Right atrium auricular region (tissue), 2 donors: ENCODE data around the gene SERTM1. TPM values are rescaled to one million over a fixed set of nuclear protein-coding genes. Genes with fewer than 3 reads are reported as not detected.

Experiments used
- DNase-seq: peaks from one replicate; pipeline ENCODE4 v3.0.0-alpha.2; 2019; ENCODE audit warnings: low spot score
- H3K27ac ChIP-seq, 2 donors: fragments of 200-600 bp; sonication (generic); 1 replicate in 1 of 2; 2 replicates in 1 of 2; pipeline ENCODE4 v1.5.1; 2016 to 2019
- H3K27me3 ChIP-seq, 2 donors: fragments of 200-600 bp; sonication (generic); one replicate each; pipeline versions ENCODE4 v1.5.1 to v1.6.0; 2017 to 2019
- H3K36me3 ChIP-seq: fragments of 200-600 bp; sonication (generic); one replicate; pipeline ENCODE4 v1.5.1; 2016
- H3K4me1 ChIP-seq, 2 donors: fragments of 200-600 bp; sonication (generic); one replicate each; pipeline versions ENCODE4 v1.5.1 to v1.6.0; 2017 to 2019
- H3K4me3 ChIP-seq, 2 donors: fragments of 200-600 bp; sonication (generic); 1 replicate in 1 of 2; 2 replicates in 1 of 2; pipeline ENCODE4 v1.5.1; 2017 to 2019; ENCODE audit warnings: mild to moderate bottlenecking in 1 of 2, moderate library complexity in 1 of 2
- H3K9me3 ChIP-seq, 2 donors: fragments of 200-600 bp; sonication (generic); one replicate each; pipeline ENCODE4 v1.5.1; 2019
- total RNA-seq, 2 donors: library from RNA; depleted of rRNA; stranded (reverse); fragments of >200 nt; gene quantifications; one replicate each; pipeline ENCODE4 v1.1.0, GENCODE V29; 2016
- TF ChIP-seq, protein P1 (sequence below), 2 donors: fragments of 200-600 bp; sonication (generic); IDR thresholded peaks; one replicate each; pipeline ENCODE4 v1.5.1; 2019; ENCODE audit warnings: antibody characterized with exemption in 2 of 2

SERTM1 gene
- total RNA-seq, 2 donors from 2014 or later = 0.30 to 0.98 TPM

DNA sequence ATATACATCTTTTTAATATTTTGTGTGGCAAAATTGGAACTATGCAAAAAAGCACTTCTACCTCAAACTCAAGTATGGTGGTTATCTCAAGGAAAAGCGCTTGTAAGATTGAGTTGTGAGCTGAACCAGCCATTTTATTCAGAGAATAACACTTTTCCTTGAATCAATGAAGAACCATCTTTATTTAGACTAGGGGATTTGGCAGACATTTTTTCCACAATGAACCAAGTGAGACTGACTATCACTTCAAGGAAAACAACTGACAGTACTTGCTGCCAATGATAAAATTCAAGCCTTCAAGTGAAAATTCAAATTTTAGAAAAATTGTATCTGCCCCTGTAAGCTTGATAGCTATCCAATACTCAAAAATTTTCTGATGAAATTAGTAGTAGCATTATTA is 23.2 kb upstream of the SERTM1 start:
- Histone ChIP-seq H3K36me3 (no peaks in the 10 kb centered on the region), H3K9me3 (no peaks in the 10 kb centered on the region), H3K4me1 (no peaks in the 10 kb centered on the region), H3K4me3 (no peak overlapping the region), H3K27me3 (no peaks in the 10 kb centered on the region), H3K27ac (no peak overlapping the region)
- TF ChIP-seq, protein P1, sequence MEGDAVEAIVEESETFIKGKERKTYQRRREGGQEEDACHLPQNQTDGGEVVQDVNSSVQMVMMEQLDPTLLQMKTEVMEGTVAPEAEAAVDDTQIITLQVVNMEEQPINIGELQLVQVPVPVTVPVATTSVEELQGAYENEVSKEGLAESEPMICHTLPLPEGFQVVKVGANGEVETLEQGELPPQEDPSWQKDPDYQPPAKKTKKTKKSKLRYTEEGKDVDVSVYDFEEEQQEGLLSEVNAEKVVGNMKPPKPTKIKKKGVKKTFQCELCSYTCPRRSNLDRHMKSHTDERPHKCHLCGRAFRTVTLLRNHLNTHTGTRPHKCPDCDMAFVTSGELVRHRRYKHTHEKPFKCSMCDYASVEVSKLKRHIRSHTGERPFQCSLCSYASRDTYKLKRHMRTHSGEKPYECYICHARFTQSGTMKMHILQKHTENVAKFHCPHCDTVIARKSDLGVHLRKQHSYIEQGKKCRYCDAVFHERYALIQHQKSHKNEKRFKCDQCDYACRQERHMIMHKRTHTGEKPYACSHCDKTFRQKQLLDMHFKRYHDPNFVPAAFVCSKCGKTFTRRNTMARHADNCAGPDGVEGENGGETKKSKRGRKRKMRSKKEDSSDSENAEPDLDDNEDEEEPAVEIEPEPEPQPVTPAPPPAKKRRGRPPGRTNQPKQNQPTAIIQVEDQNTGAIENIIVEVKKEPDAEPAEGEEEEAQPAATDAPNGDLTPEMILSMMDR (IDR thresholded peaks at IDR 0.05) = no peak
- DNase-seq = no peak

DNA sequence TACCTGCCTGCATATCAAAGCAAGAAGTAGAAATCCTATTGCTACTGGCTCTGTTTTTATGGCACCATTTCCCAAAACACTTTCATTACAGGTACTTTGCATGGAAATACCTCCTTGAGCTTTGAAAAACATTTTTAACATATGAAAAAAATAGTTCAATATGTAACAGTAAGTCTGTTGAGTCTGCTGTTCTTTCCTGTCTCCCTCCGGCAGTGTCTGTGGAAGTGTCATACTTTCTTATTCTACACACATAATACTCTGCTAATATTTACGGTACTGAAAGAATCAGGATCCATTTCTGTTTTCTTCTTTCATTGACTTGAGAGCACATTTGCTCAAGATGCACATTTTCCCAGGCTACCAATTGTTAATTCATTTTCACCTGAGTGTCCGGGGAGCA is 8.2 kb upstream of the SERTM1 start:
- TF ChIP-seq, protein P1 (IDR thresholded peaks at IDR 0.05) = no peak

DNA sequence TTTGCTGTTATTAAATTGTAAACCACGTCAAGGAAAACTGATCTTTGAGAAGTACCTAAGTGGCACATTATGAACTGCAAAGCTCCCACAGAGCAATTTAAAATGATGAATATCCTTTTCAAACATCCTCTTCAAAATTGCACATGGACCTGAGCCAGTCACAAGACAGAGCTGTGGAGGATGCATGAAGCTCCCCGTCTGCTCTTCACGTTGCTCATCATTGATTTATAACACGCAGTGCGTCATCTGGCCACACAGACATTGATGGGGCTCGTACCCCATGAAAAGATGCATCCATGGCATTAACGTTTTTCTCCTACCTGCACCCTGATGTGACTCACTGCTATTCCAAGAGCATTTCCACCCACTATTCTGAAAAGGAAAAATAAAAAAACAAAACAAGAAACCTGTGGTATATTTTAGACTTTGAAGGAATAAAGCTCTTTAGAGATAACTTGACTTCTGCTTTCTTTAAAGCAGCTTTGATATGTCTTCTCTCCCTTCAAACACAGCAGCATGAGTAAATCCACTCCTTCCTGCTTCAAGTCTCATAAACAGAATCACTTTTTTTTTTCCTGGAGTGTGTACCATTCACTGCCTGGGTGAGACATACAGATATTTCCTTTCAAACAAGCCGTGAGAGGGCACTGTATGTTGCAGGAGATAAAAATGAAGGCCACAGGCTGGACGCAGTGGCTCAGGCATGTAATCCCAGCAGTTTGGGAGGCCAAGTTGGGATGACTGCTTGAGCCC is 7.2 kb upstream of the SERTM1 start:
- no peaks in the 10 kb centered on the region for H3K27me3 ChIP-seq
- no peak overlapping the region for H3K4me3 ChIP-seq
- TF ChIP-seq, protein P1 (IDR thresholded peaks at IDR 0.05) = no peak
- no peaks in the 10 kb centered on the region for H3K9me3 ChIP-seq
- no peak for DNase-seq
- no peak overlapping the region for H3K27ac ChIP-seq
- no peaks in the 10 kb centered on the region for H3K36me3 ChIP-seq
- H3K4me1 ChIP-seq = no peaks in the 10 kb centered on the region

More for the DNA sequence above, 8.2 kb upstream of the SERTM1 start:
- H3K4me1 ChIP-seq = no peaks in the 10 kb centered on the region
- DNase-seq = no peak
- H3K27ac ChIP-seq = no peak overlapping the region
- H3K4me3 ChIP-seq = no peak overlapping the region
- H3K36me3 ChIP-seq = no peaks in the 10 kb centered on the region
- no peaks in the 10 kb centered on the region for H3K27me3 ChIP-seq
- no peaks in the 10 kb centered on the region for H3K9me3 ChIP-seq

DNA sequence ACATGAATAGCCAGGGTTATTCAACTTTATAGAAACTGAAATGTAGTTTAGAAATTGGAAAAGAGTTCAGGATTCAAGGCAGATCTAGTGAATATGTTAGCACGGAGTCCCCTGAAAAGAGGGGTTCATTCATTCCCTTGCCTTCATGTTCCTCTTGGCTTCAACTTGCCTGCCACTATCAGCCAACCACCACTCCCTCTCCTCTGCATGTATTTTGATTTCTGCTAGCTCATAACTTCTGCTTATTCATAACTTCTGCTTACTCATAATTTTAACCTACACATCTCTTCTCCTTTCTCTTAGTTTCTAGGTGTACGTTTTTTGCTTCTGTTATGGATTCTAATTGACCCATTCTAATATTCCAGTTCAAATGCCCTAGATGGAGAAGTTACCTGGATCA is 5.5 kb upstream of the SERTM1 start:
- Histone ChIP-seq H3K4me3 (no peak overlapping the region), H3K36me3 (no peaks in the 10 kb centered on the region), H3K4me1 (no peaks in the 10 kb centered on the region), H3K27ac (no peak overlapping the region), H3K9me3 (no peaks in the 10 kb centered on the region), H3K27me3 (no peaks in the 10 kb centered on the region)
- DNase-seq = no peak
- TF ChIP-seq, protein P1 (IDR thresholded peaks at IDR 0.05) = no peak

DNA sequence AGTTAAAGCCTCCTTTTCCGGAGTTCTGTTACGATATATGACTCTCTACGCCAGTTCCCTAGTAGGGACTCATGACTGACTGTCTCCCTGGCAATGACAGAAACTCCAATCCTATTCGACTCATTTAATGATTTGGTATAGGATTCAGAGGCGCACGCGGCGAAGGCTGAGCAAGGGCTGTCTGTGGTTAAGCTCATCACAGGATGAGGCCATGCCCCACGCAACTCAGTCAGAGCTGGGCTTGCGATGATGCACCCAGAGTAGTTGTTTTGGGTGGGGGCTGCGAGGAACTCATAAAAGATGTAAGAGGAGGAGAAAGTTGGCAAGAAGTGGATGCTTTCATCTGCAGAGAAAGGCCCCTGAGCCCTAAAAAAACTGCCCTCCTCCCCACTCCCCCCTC is 468 bp upstream of the SERTM1 start:
- Histone ChIP-seq H3K4me3 (peak overlapping the region in 1 of 2 donors; percentile 42), H3K4me1 (peaks cover 0 to 10% of the 10 kb centered on the region in 2 donors), H3K27me3 (no peaks in the 10 kb centered on the region), H3K36me3 (no peaks in the 10 kb centered on the region), H3K27ac (no peak overlapping the region), H3K9me3 (no peaks in the 10 kb centered on the region)
- TF ChIP-seq, protein P1 (IDR thresholded peaks at IDR 0.05) = no peak
- no peak for DNase-seq
